ENCODE results near the gene PEDS1. TPM values are rescaled to one million over a fixed set of nuclear protein-coding genes. Genes with fewer than 3 reads are reported as not detected.

Gene PEDS1
- total and polyA plus RNA-seq, 2 of the 13 experiments (the other 11 are each of a cell fraction or from before 2014, with no cell fraction given), result 30.5 to 93.9 TPM

DNA sequence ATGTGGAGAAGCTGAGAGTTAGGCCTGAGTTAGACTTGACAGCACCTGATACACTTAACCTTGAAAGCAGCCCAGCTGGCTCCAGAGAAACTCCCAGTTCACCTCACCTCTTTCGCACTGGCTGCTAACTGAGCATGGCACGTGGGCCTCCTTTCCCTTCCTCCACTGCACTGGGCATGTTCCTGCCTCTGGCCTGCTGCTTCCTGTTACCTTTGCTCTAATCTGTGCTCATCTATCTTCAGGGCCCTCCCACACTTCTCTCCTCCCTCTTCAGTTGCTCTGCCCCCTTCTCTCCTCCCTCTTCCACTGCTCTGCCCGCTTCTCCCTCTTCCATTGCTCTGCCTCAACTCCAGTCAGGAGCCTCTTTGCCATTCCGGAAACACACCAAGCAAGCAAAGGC lies 26.9 kb downstream of the PEDS1 start:
- 93% methylated on average over 4 of the region's 4 CpGs for WGBS (ENCODE audit: low lambda C conversion rate)
- DNase-seq (ENCODE audit: low spot score) (no peak), ATAC-seq (no peak), FAIRE-seq (no peak)
- intact Hi-C loops (cut with micrococcal nuclease; ENCODE audit: unreplicated experiment), result loop anchor here (5.0 to 10.0 kb wide), 2 partner anchors 178 to 701 kb away; no protein-coding TSS in a partner anchor
- H3K79me2 ChIP-seq (ENCODE audit: insufficient read depth, low read length), result no peaks in the 10 kb centered on the region
- no peak overlapping the region for H3K4me3 ChIP-seq (replicated peaks in 1 of 3; ENCODE audit: insufficient read depth in 1 of 3, low read depth in 2 of 3, low read length in 3 of 3)
- H3K4me2 ChIP-seq (ENCODE audit: low read depth, low read length), result no peak overlapping the region
- H3K4me1 ChIP-seq (ENCODE audit: insufficient read depth, low read length), result peaks cover 9% of the 10 kb centered on the region
- no peaks in the 10 kb centered on the region for H3K9me3 ChIP-seq (ENCODE audit: low read length)
- ChIA-PET CTCF (ENCODE audit: low intra/inter-chr PET ratio, low total read pairs) (no interaction called here), POLR2A (interaction anchor here (1.6 kb wide), 1 partner anchor 11 kb away, joined by 9 read pairs; no protein-coding TSS in a partner anchor)
- TF ChIP-seq HNF1B (CRISPR knock-in tag; IDR thresholded peaks at IDR 0.05) (no peak), CBX2 (IDR thresholded peaks at IDR 0.05; ENCODE audit: low read depth, low read length) (no peak), CBX2 (CRISPR knock-in tag; IDR thresholded peaks at IDR 0.05; ENCODE audit: low read depth) (no peak), ZNF792 (CRISPR knock-in tag; IDR thresholded peaks at IDR 0.05) (no peak), ZNF687 (CRISPR knock-in tag; IDR thresholded peaks at IDR 0.05) (peak; percentile 27; the same call in 1 of the 2 replicates), KDM1A (CRISPR knock-in tag; IDR thresholded peaks at IDR 0.05) (no peak), POLR2A (IDR thresholded peaks at IDR 0.05; ENCODE audit: insufficient read depth in 1 of 2, low read depth in 2 of 2, low read length in 2 of 2) (0 out of 4 replicates have a peak, but pooled peaks of 1 of the 2 experiments have one; percentile 34), ZNF547 (CRISPR knock-in tag; IDR thresholded peaks at IDR 0.05) (no peak), ZFX (CRISPR knock-in tag; IDR thresholded peaks at IDR 0.05; ENCODE audit: low read depth) (0 out of 2 replicates have a peak, but pooled peaks have one; percentile 19), KAT8 (CRISPR knock-in tag; IDR thresholded peaks at IDR 0.05) (no peak), HMG20B (CRISPR knock-in tag; conservative IDR thresholded peaks at IDR 0.05) (no peak), PPARG (CRISPR knock-in tag; conservative IDR thresholded peaks at IDR 0.05) (peak; percentile 58; the same call in 1 of the 2 replicates), GABPA (IDR thresholded peaks at IDR 0.05; ENCODE audit: low read depth, low read length) (0 out of 2 replicates have a peak, but pooled peaks have one; percentile 16), GABPA (CRISPR knock-in tag; IDR thresholded peaks at IDR 0.05; ENCODE audit: low read depth) (no peak), RBM22 (optimal IDR thresholded peaks at IDR 0.05; ENCODE audit: low read length) (peak; percentile 51), JARID2 (CRISPR knock-in tag; IDR thresholded peaks at IDR 0.05; ENCODE audit: insufficient replicate concordance) (no peak), HOXD1 (CRISPR knock-in tag; IDR thresholded peaks at IDR 0.05) (no peak), SRF (IDR thresholded peaks at IDR 0.05; ENCODE audit: low read depth, low read length) (no peak), DNMT1 (CRISPR knock-in tag; IDR thresholded peaks at IDR 0.05) (no peak)
- TF ChIP-seq, protein P1, sequence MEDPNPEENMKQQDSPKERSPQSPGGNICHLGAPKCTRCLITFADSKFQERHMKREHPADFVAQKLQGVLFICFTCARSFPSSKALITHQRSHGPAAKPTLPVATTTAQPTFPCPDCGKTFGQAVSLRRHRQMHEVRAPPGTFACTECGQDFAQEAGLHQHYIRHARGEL (CRISPR knock-in tag; IDR thresholded peaks at IDR 0.05), result no peak
- H3K9ac ChIP-seq (ENCODE audit: insufficient read depth, low read depth, low read length), result no peak overlapping the region
- in situ Hi-C loops (cut with HindIII; ENCODE audit: extremely low pct_ligation_motif_present, low pct_unique_long_range_greater_than_20kb), result no loop called here
- H2AFZ ChIP-seq (ENCODE audit: low read length), result no peak overlapping the region
- peak overlapping the region; percentile 1 for H3K27ac ChIP-seq (ENCODE audit: extremely low read length, insufficient read depth, low read length)
- H4K20me1 ChIP-seq (ENCODE audit: insufficient read depth, low read length), result no peaks in the 10 kb centered on the region
- H3K27me3 ChIP-seq (ENCODE audit: control insufficient read depth in 1 of 2, insufficient read depth in 2 of 2, low read length in 2 of 2), result no peaks in the 10 kb centered on the region
- BruUV-seq (replicated peaks), result TSS peak; percentile 26
- peaks cover 53 to 73% of the 10 kb centered on the region in 2 experiments for H3K36me3 ChIP-seq (replicated peaks in 1 of 2; ENCODE audit: control insufficient read depth in 1 of 2, insufficient read depth in 2 of 2, low read length in 2 of 2)

Measured in HepG2 (cell line).